ENCODE results near the gene LYPD3. TPM values are rescaled to one million over a fixed set of nuclear protein-coding genes. Genes with fewer than 3 reads are reported as not detected.

The LYPD3 gene
- total RNA-seq, 1 experiment from 2014 or later: 1.8 TPM

- H2BK15ac ChIP-seq (ENCODE audit: low read depth, low read length): no peak overlapping the region
- no peak overlapping the region for H3K4me2 ChIP-seq (ENCODE audit: insufficient read depth, insufficient read length, low read length)
- no peaks in the 10 kb centered on the region for H4K20me1 ChIP-seq (ENCODE audit: control insufficient read depth, insufficient read depth, insufficient read length)
- no peak overlapping the region for H3K4ac ChIP-seq (ENCODE audit: low read depth, low read length)
- H3K9me3 ChIP-seq (ENCODE audit: control insufficient read depth, low read depth, low read length): no peaks in the 10 kb centered on the region
- no peak overlapping the region for H4K8ac ChIP-seq (replicated peaks; ENCODE audit: insufficient read length, low read depth, low read length)
- H3T11ph ChIP-seq (ENCODE audit: low read length): no peak overlapping the region
- H3K79me1 ChIP-seq (ENCODE audit: insufficient read depth, low read depth, low read length, poor library complexity, severe bottlenecking): no peaks in the 10 kb centered on the region
- H3K9ac ChIP-seq (ENCODE audit: extremely low read depth, insufficient read length, low read length): no peak overlapping the region
- H3K23me2 ChIP-seq (ENCODE audit: insufficient read length, low read depth, low read length, poor library complexity, severe bottlenecking): no peaks in the 10 kb centered on the region
- no peak overlapping the region for H3K14ac ChIP-seq (ENCODE audit: insufficient read depth, low read length)
- no peak overlapping the region for H3K27ac ChIP-seq (ENCODE audit: insufficient read length, low read depth, low read length)
- WGBS (ENCODE audit: extremely low coverage, insufficient read length, low lambda C conversion rate): no CpG with 5 or more reads among the region's 9 CpGs
- no peak overlapping the region for H2BK120ac ChIP-seq (ENCODE audit: low read depth, low read length, poor library complexity, severe bottlenecking)
- no peaks in the 10 kb centered on the region for H3K36me3 Mint-ChIP-seq (ENCODE audit: insufficient read depth in 1 of 3, low read depth in 3 of 3)
- peaks cover 0 to 16% of the 10 kb centered on the region in 2 experiments; a peak in 4 of 5 replicates for H3K9me3 Mint-ChIP-seq
- H2AK5ac ChIP-seq (ENCODE audit: insufficient read length, low read length): no peak overlapping the region
- H3K4me1 Mint-ChIP-seq: peaks cover 5 to 6% of the 10 kb centered on the region in 2 experiments
- no peak overlapping the region for H2BK20ac ChIP-seq (ENCODE audit: low read depth, low read length, poor library complexity, severe bottlenecking)
- no peak overlapping the region for H3K27ac Mint-ChIP-seq
- no peaks in the 10 kb centered on the region for H3K27me3 ChIP-seq (ENCODE audit: insufficient read depth, low read length)
- peaks cover 12% of the 10 kb centered on the region for H3K27me3 Mint-ChIP-seq (ENCODE audit: low read depth)
- H4K91ac ChIP-seq (ENCODE audit: insufficient read length, low read depth, low read length): no peak overlapping the region
- H3K4me1 ChIP-seq (ENCODE audit: insufficient read depth, low read length): no peaks in the 10 kb centered on the region
- no peak overlapping the region for H2AFZ ChIP-seq (ENCODE audit: low read length)
- DNase-seq: no peak
- H3K79me2 ChIP-seq (ENCODE audit: insufficient read depth, low read length): no peaks in the 10 kb centered on the region
- no peak overlapping the region for H3K4me3 Mint-ChIP-seq
- no peak for TF ChIP-seq CTCF (conservative IDR thresholded peaks at IDR 0.05)
- H3K23ac ChIP-seq (ENCODE audit: insufficient read length, low read depth, low read length): no peak overlapping the region
- H2BK5ac ChIP-seq (ENCODE audit: insufficient read length, low read length): no peak overlapping the region
- no peak overlapping the region for H3K18ac ChIP-seq (ENCODE audit: insufficient read length, low read depth, low read length)
- no peak overlapping the region for H3K56ac ChIP-seq (ENCODE audit: insufficient read length, low read depth, low read length)
- no peak overlapping the region for H4K5ac ChIP-seq (ENCODE audit: insufficient read length, low read depth, low read length)
- H2BK12ac ChIP-seq (ENCODE audit: insufficient read length, low read depth, low read length): no peak overlapping the region
These were observed 26.9 kb downstream of the LYPD3 start for GRCh38 chr19:43438291-43439031.

Data from H9 (cell line).